Measurements from ENCODE around the gene ZNF710. TPM values are rescaled to one million over a fixed set of nuclear protein-coding genes. Genes with fewer than 3 reads are reported as not detected.
"Not testable (repeated sequence)": the region's sequence is repeated elsewhere in the genome, so short reads cannot be mapped to it uniquely, and the experiment has no call there.

ZNF710 gene
- total and polyA plus RNA-seq, 2 of the 8 experiments (the other 6 are each of a cell fraction or from before 2014, with no cell fraction given) = 10.5 to 24.0 TPM

GRCh38 chr15:89955449-89955998 is 45.6 kb upstream of the ZNF710 start:
- H3K79me2 ChIP-seq (ENCODE audit: control insufficient read depth in 1 of 2, insufficient read depth in 2 of 2, low read length in 2 of 2); H3K9me3 ChIP-seq (ENCODE audit: insufficient read depth in 2 of 2, low read depth in 1 of 2, low read length in 1 of 2); H2BK5ac ChIP-seq (ENCODE audit: low read depth, low read length); H3K27ac ChIP-seq (ENCODE audit: low read depth, low read length); H3K9ac ChIP-seq (replicated peaks in 1 of 4; ENCODE audit: extremely low read depth in 1 of 4, low read depth in 3 of 4, low read length in 3 of 4); H3K18ac ChIP-seq (ENCODE audit: extremely low read depth, low read length); H2BK12ac ChIP-seq (ENCODE audit: low read depth, low read length); H3K4ac ChIP-seq (replicated peaks; ENCODE audit: insufficient read length, low read depth, low read length); H2AK5ac ChIP-seq (ENCODE audit: low read depth, low read length); H3K4me1 ChIP-seq (replicated peaks in 1 of 4; ENCODE audit: control insufficient read depth in 3 of 4, insufficient read depth in 4 of 4, low read length in 3 of 4); H4K91ac ChIP-seq (replicated peaks; ENCODE audit: insufficient read length, low read length); H2BK20ac ChIP-seq (ENCODE audit: low read length); H3K23ac ChIP-seq (ENCODE audit: insufficient read length); FAIRE-seq; H3K79me1 ChIP-seq (ENCODE audit: low read depth, low read length); H3K36me3 ChIP-seq (ENCODE audit: control insufficient read depth in 2 of 4, insufficient read depth in 4 of 4, low read length in 3 of 4); H3K23me2 ChIP-seq (ENCODE audit: low read depth, low read length); H3K56ac ChIP-seq (replicated peaks; ENCODE audit: insufficient read length, low read depth, low read length); DNase-seq (ENCODE audit: low read depth in 1 of 2, low spot score in 2 of 2); H2BK15ac ChIP-seq (ENCODE audit: low read length); H4K8ac ChIP-seq (ENCODE audit: extremely low read depth, insufficient read depth, low read length); H2AFZ ChIP-seq (ENCODE audit: low read length); H3K14ac ChIP-seq (ENCODE audit: insufficient read length); POLR2A ChIA-PET (ENCODE audit: partially characterized antibody); H2BK120ac ChIP-seq (replicated peaks; ENCODE audit: low read depth, low read length); H4K20me1 ChIP-seq (replicated peaks in 1 of 2; ENCODE audit: control insufficient read depth in 1 of 2, insufficient read depth in 2 of 2, low read length in 2 of 2); H3K4me2 ChIP-seq (ENCODE audit: insufficient read depth in 1 of 2, low read depth in 2 of 2, low read length in 2 of 2); H3K4me3 ChIP-seq (ENCODE audit: extremely low read depth in 1 of 4, insufficient read depth in 2 of 4, low read depth in 3 of 4, low read length in 4 of 4); H4K5ac ChIP-seq (ENCODE audit: insufficient read length, low read depth, low read length); H3K27me3 ChIP-seq (replicated peaks in 1 of 4; ENCODE audit: control insufficient read depth in 3 of 4, extremely low read depth in 1 of 4, insufficient read depth in 3 of 4, low read length in 3 of 4): not testable (repeated sequence)
- CTCF ChIA-PET (ENCODE audit: partially characterized antibody) = interaction anchor here (1.8 kb wide), 1 partner anchor 16 kb away, joined by 5 read pairs; no protein-coding TSS in a partner anchor
- WGBS, 2 experiments (ENCODE audit: extremely low coverage in 1 of 2, insufficient coverage in 1 of 2, insufficient read length in 1 of 2, insufficient replicate concordance in 2 of 2, low coverage in 1 of 2, low lambda C conversion rate in 2 of 2, missing lambda C conversion rate in 1 of 2) = 93% methylated on average over 13 of the region's 13 CpGs; no CpG with 5 or more reads in 1 of the 2 experiments

All from H1 (cell line).